IPS-20b (cell line): ENCODE data around the gene KCNQ2.

Experiments used
- H3K27ac ChIP-seq: one replicate; pipeline ENCODE4 v1.5.1; 2013; ENCODE audit warnings: low read length
- H3K27me3 ChIP-seq: 2 replicates; pipeline ENCODE4 v1.6.1; 2013; ENCODE audit warnings: mild to moderate bottlenecking, low read length, inconsistent platforms; ENCODE audit not compliant: insufficient read depth
- H3K36me3 ChIP-seq: 2 replicates; pipeline ENCODE4 v1.6.1; 2013; ENCODE audit warnings: low read depth, mild to moderate bottlenecking, inconsistent platforms, low read length, moderate library complexity; ENCODE audit not compliant: insufficient read depth
- H3K4me1 ChIP-seq: 2 replicates; pipeline ENCODE4 v1.6.1; 2013; ENCODE audit warnings: mild to moderate bottlenecking, control low read depth, inconsistent platforms, low read length, moderate library complexity; ENCODE audit not compliant: insufficient read depth
- H3K4me3 ChIP-seq: 2 replicates; pipeline ENCODE4 v1.5.1; 2013; ENCODE audit warnings: mild to moderate bottlenecking, low read length, inconsistent platforms
- H3K9ac ChIP-seq: 2 replicates; pipeline ENCODE4 v1.6.1; 2013; ENCODE audit warnings: low read depth, mild to moderate bottlenecking, inconsistent platforms, low read length, moderate library complexity
- H3K9me3 ChIP-seq: 2 replicates; pipeline ENCODE4 v1.6.1; 2013; ENCODE audit warnings: mild to moderate bottlenecking, low read depth, low read length, inconsistent platforms; ENCODE audit not compliant: insufficient read depth

KCNQ2 gene

GRCh38 chr20:63406617-63407245, 65.7 kb downstream of the KCNQ2 start:
- H3K9ac ChIP-seq: no peak overlapping the region

GRCh38 chr20:63406011-63406410, 66.4 kb downstream of the KCNQ2 start:
- H3K9ac ChIP-seq: no peak overlapping the region
- no peak overlapping the region for H3K4me3 ChIP-seq
- no peak overlapping the region for H3K27ac ChIP-seq
- H3K36me3 ChIP-seq: no peaks in the 10 kb centered on the region
- H3K4me1 ChIP-seq: 0 out of 2 replicates have a peak, but pooled peaks cover 2% of the 10 kb centered on the region
- no peaks in the 10 kb centered on the region for H3K9me3 ChIP-seq
- H3K27me3 ChIP-seq: no peaks in the 10 kb centered on the region

More at GRCh38 chr20:63406617-63407245, 65.7 kb downstream of the KCNQ2 start:
- no peak overlapping the region for H3K4me3 ChIP-seq
- H3K27me3 ChIP-seq: no peaks in the 10 kb centered on the region
- no peak overlapping the region for H3K27ac ChIP-seq
- H3K9me3 ChIP-seq: no peaks in the 10 kb centered on the region
- H3K4me1 ChIP-seq: 0 out of 2 replicates have a peak, but pooled peaks cover 2% of the 10 kb centered on the region
- no peaks in the 10 kb centered on the region for H3K36me3 ChIP-seq

GRCh38 chr20:63405102-63405730, 67.2 kb downstream of the KCNQ2 start:
- 0 out of 2 replicates have a peak, but pooled peaks cover 2% of the 10 kb centered on the region for H3K4me1 ChIP-seq
- no peak overlapping the region for H3K4me3 ChIP-seq
- H3K27me3 ChIP-seq: no peaks in the 10 kb centered on the region
- no peak overlapping the region for H3K27ac ChIP-seq
- H3K9me3 ChIP-seq: no peaks in the 10 kb centered on the region
- H3K36me3 ChIP-seq: no peaks in the 10 kb centered on the region
- no peak overlapping the region for H3K9ac ChIP-seq

GRCh38 chr20:63404129-63405085, 68.0 kb downstream of the KCNQ2 start:
- no peaks in the 10 kb centered on the region for H3K27me3 ChIP-seq
- H3K9ac ChIP-seq: no peak overlapping the region
- H3K9me3 ChIP-seq: no peaks in the 10 kb centered on the region
- H3K4me1 ChIP-seq: 0 out of 2 replicates have a peak, but pooled peaks cover 2% of the 10 kb centered on the region
- no peaks in the 10 kb centered on the region for H3K36me3 ChIP-seq
- no peak overlapping the region for H3K4me3 ChIP-seq
- no peak overlapping the region for H3K27ac ChIP-seq

- no peaks in the 10 kb centered on the region for H3K27me3 ChIP-seq
Measured at GRCh38 chr20:63403403-63404105, 68.9 kb downstream of the KCNQ2 start.

GRCh38 chr20:63402860-63403220, 69.6 kb downstream of the KCNQ2 start:
- Histone ChIP-seq H3K27ac (no peak overlapping the region), H3K9me3 (no peaks in the 10 kb centered on the region), H3K27me3 (no peaks in the 10 kb centered on the region), H3K4me3 (no peak overlapping the region), H3K9ac (no peak overlapping the region), H3K4me1 (0 out of 2 replicates have a peak, but pooled peaks cover 2% of the 10 kb centered on the region), H3K36me3 (no peaks in the 10 kb centered on the region)

More at GRCh38 chr20:63403403-63404105, 68.9 kb downstream of the KCNQ2 start:
- H3K9me3 ChIP-seq: no peaks in the 10 kb centered on the region
- no peak overlapping the region for H3K4me3 ChIP-seq
- no peaks in the 10 kb centered on the region for H3K36me3 ChIP-seq
- H3K4me1 ChIP-seq: 0 out of 2 replicates have a peak, but pooled peaks cover 2% of the 10 kb centered on the region
- H3K9ac ChIP-seq: no peak overlapping the region
- H3K27ac ChIP-seq: no peak overlapping the region

- H3K4me3 ChIP-seq: no peak overlapping the region
- no peaks in the 10 kb centered on the region for H3K27me3 ChIP-seq
- no peak overlapping the region for H3K27ac ChIP-seq
- no peaks in the 10 kb centered on the region for H3K36me3 ChIP-seq
- H3K9me3 ChIP-seq: no peaks in the 10 kb centered on the region
- no peak overlapping the region for H3K9ac ChIP-seq
- 0 out of 2 replicates have a peak, but pooled peaks cover 2% of the 10 kb centered on the region for H3K4me1 ChIP-seq
Measured at GRCh38 chr20:63402181-63402859, 70.1 kb downstream of the KCNQ2 start.

GRCh38 chr20:63401384-63402110, 70.9 kb downstream of the KCNQ2 start:
- H3K4me3 ChIP-seq: no peak overlapping the region
- H3K9me3 ChIP-seq: no peaks in the 10 kb centered on the region
- H3K27ac ChIP-seq: no peak overlapping the region
- no peaks in the 10 kb centered on the region for H3K27me3 ChIP-seq
- H3K4me1 ChIP-seq: 0 out of 2 replicates have a peak, but pooled peaks cover 2% of the 10 kb centered on the region
- H3K9ac ChIP-seq: no peak overlapping the region
- no peaks in the 10 kb centered on the region for H3K36me3 ChIP-seq

- Histone ChIP-seq H3K27me3 (no peaks in the 10 kb centered on the region), H3K9ac (no peak overlapping the region), H3K36me3 (no peaks in the 10 kb centered on the region), H3K4me3 (no peak overlapping the region), H3K27ac (no peak overlapping the region), H3K9me3 (no peaks in the 10 kb centered on the region), H3K4me1 (0 out of 2 replicates have a peak, but pooled peaks cover 2% of the 10 kb centered on the region)
Measured at GRCh38 chr20:63400486-63401210, 71.8 kb downstream of the KCNQ2 start.
